Head of caudate nucleus (tissue), 42 donors: ENCODE measurements around the gene CCL17.
"Not testable (repeated sequence)": the region's sequence is repeated elsewhere in the genome, so short reads cannot be mapped to it uniquely, and the experiment has no call there.

Experiments
- DNase-seq, 42 donors: peaks; one replicate each; pipeline versions ENCODE4 v3.0.0 to v3.0.0-alpha.2; 2020 to 2021; ENCODE audit warnings: mixed read lengths in 7 of 42
- intact Hi-C: fragments of 100-400 bp; cut with DNase I; formaldehyde crosslinking; loops from one replicate; pipeline ENCODE4 v1.15.0; 2022

The CCL17 gene

DNA sequence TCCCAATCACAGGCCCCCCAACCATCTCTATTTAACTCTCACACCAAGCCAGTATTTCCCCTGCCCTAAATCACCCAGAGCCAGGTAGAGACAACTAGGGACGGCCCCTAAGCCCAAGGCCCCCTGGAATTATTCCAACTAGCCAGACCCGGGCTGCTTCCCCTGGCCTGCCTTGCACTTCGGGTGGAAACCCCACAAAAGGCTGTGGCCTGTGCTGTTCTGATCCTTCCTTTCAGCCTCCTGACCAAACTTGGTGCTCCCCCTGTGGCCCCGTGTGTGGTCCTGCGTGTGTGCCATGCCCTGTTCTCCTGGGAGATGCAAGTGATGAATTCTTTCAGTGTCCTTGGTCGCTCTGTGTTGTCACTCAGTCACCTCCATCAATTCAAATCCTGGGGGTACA is 14.9 kb downstream of the CCL17 start:
- intact Hi-C loops: no loop called here
- peak in 1 of 42 donors; percentile 33 for DNase-seq

DNA sequence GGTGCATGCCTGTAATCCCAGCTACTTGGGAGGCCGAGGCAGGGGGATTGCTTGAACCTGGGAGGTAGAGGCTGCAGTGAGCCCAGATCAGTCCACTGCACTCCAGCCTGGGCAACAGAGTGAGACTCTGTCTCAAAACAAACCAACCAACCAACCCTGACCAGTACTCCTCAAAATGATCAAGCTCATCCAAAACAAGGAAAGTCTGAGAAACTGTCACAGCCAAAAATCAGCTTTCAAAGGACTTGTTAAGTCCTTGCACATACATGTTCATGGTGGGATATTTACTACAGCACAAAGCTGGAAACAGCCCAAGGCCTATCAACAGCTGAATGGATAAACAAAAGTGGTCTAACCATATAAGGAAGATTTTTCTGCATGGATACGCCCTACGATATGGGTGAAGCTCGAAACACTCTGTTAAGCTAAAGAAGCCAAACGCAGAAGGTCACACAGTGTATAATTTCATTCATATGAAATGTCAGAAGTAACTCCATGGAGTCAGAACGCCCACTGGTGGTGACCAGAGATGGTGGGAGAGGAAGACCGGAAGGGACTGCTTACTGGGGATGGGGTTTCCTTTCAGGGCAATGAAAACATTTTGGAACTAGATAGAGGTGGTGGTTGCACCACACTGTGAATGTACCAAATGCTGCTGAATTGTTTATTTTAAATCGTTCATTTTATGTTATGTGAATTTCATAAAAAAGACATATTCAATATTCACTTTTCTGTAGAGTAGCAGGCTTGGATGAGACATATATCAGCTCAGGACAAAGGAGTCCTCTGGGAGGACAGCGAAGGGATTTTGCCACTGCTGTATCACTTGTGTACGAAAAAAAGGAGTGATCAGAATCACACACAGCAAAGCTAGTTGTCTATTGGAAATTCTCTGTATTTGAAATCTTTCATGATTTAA is 17.7 kb downstream of the CCL17 start:
- peak in 20 of 42 donors; percentile 33 to 77 (median 49) for DNase-seq

DNA sequence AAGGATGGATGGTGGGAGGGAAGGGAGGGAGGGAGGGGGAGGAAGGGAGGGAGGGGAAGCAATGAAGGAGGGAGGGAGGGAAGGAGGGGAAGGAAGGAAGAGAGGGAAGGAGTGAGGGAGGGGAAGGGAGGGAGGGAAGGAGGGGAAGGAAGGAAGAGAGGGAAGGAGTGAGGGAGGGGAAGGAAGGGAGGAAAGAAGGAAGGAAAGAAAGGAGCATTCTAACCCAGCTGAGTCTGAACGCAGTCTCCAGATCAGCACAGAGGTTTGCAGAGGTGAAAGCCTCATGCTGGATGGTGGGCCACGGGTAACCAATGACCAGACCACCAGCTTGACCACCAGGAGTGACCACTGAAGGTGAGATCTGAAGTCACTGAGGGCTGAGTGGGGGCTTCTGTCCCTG is 18.6 kb downstream of the CCL17 start:
- DNase-seq: peak in 1 of 42 donors; percentile 26
- intact Hi-C loops: no loop called here

More for the DNA sequence above, 17.7 kb downstream of the CCL17 start:
- intact Hi-C loops: no loop called here

DNA sequence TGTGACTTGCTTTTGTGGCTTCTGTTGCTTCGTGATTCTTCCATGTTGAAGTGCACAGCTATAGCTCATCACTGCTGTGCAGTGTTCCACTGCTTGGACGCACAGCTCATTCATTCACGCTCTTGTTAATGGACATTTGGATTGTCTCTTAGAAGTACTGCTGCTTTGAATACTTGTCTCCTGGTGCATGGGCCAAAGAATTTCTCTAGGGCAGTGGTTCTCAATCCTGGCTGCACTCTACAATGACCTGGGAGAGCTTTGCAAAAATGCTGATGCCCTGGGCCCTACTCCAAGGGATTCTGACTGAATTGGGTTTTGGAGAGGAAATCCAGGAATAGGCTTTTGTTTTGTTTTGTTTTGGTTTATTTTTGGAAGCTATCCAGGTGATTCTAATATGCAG is 20.0 kb downstream of the CCL17 start:
- DNase-seq: peak in 1 of 42 donors; percentile 26
- intact Hi-C loops: no loop called here

DNA sequence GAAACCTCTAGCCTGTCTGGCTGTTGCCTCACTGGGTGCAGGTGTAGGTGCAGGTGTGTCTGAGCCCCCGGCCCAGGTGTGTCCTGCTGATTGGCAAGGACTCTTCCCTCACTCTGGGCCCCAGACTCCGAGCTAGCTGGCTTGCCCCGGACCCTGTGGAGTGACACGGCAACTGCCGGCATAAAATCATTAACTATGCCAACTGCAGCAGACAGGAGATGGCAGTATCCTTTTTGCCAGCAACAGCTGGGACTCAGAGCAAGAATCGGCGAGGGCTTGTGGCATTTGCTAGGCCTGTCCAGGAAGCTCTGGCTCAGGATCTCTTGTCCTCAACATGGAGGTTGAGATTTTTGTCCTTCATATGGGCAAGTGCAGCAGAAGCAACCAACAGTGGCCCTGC is 21.8 kb downstream of the CCL17 start:
- no peak for DNase-seq
- intact Hi-C loops: no loop called here

DNA sequence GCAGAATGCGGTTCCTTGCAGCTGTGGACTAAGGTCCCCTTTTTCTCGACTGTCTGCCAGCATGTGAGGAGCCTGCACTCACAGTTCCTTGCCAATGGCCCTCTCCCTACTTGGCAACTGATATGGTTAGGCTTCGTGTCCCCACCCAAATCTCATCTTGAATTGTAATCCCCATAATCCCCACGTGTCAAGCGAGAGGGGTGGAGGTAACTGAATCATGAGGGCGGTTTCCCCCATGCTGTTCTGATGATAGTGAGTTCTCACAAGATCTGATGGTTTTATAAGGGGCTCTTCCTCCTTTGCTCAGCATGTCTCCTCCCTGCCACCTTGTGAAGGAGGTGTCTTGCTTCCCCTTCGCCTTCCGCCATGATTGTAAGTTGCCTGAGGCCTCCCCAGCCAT is 22.7 kb downstream of the CCL17 start:
- intact Hi-C loops: no loop called here
- DNase-seq: no peak

DNA sequence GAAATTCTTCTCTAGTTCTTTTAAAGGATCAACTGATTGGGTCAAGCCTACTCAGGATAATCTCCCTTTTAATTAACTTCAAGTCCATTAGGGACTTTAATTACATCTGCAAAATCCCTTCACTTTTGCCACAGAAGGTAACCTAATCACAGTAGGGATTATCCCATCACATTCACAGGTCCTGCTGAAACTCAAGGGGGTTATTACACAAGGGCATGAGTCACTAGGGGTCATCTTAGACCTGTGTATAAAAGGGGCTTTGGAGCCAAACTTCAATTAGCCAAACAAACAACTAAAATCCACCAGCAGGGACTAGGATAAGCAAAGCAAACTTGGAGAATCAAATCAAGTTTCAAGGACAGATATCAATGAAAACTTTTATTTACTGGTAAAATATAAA is 23.3 kb downstream of the CCL17 start:
- intact Hi-C loops: no loop called here
- no peak for DNase-seq

DNA sequence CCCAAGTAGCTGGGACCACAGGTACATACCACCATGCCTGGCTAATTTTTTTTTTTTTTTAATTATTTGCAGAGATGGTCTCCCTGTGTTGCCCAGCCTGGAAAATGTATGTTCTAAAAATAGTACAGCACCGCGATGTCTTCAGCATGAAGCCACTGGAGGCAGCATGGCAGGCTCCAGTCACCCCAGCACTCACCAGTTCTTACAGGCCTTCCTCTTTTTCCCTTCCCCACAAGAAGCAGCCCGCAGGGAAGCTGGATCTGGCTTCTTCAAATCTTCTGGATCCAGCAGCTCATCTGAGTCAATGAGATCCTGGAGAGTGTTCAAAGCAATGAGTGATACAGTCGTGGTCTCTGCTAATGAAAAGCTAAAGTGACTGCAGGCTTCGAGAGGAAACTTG is 26.4 kb downstream of the CCL17 start:
- DNase-seq: no peak
- intact Hi-C loops: no loop called here

DNA sequence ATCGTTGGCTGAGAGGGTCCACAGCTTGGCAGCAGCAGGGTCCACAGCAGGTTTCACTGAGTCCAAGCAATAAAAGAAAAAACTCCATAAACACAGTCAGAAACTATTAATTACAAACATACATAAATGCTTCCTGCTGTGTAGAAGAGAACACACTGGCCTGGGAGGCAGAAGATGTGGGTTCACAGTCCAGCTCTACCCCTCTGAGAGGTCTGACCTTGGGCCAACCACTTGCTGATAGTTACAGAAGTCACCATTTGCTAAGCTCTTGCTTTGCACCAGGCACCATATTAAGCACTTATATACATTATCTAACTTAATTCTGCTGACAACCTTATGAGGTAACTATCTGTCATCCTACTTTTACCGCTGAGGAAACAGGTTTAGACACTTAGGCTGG is 27.9 kb downstream of the CCL17 start:
- intact Hi-C loops: no loop called here
- no peak for DNase-seq

DNA sequence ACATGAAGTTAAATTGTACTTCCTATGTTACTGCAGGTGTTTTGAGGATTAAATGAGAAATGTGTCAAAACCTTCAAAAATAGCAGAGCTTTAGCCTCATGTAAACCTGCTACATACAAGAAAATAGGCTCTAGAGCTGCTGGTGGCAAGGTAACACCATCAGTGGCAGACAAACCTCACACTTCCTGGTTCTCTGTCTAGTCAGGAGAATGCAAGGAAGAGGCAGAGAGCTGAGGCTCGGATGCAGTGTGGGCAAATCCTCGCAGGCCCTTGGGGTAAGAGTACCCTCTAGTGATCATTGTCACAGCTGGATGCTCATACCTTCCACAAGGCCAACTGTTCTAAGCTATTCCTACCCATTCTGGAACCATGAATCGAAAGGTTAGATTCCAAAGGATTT is 28.4 kb downstream of the CCL17 start:
- intact Hi-C loops: no loop called here
- no peak for DNase-seq

DNA sequence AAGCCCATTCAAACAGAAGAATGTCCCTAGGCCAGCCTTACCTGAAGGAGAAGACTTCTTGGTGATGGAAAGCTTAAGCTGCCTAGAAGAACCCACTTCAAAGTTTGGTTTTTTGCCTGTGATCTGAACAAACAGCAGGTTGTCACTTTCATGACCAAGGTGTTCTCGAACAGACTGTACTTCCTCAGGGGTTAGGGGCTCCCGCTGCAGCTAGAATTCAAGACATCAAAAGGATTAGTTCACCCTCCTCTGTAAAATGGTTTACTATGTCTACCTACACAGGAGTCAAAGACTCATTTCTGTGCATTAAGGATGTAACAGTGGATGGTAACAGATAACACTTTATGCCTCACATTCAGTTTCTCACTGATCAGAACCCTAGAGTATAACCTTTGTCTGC is 29.4 kb downstream of the CCL17 start:
- intact Hi-C loops: no loop called here

DNA sequence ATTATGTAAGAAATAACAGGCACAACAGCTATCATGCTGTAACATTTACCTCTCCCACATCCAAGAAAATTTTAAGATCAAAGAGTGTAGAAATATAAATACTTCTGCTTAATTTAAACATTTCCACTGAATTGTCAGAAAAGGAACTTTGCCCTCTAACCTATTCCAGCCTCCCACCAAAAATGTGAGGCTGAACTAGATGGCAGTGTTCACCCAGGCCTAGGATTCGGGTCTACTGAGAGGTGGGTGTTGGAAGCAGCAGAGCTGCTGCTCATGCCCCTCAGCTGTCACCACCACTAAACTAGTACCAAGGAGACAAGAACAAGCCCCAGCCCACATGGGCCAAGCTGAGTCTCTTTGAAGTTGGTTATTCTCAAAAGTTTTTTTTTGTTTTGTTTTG is 31.3 kb downstream of the CCL17 start:
- DNase-seq: no peak
- intact Hi-C loops: no loop called here

More for the DNA sequence above, 29.4 kb downstream of the CCL17 start:
- no peak for DNase-seq

DNA sequence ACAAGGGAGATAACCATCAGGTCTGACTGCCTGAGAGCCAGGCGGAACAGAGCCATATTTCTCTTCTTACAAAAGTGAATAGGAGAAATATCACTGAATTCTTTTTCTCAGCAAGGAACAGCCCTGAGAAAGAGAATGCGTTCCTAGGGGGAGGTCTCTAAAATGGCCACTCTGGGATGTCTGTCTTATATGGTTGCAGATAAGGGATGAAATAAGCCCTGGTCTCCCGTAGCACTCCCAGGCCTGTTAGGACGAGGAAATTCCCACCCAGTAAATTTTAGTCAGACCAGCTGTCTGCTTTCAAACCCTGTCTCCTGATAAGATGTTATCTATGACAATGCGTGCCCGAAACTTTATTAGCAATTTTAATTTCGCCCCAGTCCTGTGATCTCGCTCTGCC is 35.4 kb downstream of the CCL17 start:
- intact Hi-C loops, DNase-seq: not testable (repeated sequence)

DNA sequence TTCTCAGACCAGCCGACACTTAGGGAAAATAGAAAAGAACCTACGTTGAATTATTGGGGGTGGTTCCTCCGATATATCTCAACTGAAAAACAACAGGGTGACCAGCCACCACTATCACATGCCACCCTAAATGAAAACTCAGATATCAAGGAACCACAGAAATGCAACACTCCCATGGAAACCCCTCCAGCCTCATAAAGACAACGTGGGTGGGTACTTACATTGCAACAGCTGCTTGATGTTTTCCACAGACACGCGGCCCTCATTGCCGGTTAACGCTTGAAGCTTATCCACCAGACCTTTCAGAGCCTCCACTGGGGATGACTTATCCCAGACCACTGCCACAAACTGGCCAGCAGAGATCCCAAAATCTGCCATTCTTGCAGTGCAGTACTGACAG is 36.0 kb downstream of the CCL17 start:
- DNase-seq, intact Hi-C loops: not testable (repeated sequence)

DNA sequence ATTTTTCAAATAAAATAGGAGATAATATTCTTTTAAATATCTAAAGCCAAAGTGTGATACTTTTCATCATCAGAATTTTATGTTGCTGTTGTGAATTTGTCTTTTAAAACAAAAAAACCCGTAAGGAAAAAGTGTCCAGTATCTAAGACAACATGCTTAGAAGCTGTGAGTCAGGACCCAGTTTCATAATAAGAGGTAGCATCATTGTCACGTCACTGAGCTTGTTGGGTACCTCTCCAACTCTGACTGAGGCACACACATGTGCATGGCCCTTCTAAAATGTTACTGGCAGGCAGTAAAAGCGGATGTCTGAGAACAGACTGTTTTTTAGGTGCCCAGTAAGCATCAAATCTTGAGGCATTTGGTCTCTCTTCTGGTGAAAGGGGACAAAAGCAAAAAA is 40.1 kb downstream of the CCL17 start:
- no peak for DNase-seq
- intact Hi-C loops: no loop called here

DNA sequence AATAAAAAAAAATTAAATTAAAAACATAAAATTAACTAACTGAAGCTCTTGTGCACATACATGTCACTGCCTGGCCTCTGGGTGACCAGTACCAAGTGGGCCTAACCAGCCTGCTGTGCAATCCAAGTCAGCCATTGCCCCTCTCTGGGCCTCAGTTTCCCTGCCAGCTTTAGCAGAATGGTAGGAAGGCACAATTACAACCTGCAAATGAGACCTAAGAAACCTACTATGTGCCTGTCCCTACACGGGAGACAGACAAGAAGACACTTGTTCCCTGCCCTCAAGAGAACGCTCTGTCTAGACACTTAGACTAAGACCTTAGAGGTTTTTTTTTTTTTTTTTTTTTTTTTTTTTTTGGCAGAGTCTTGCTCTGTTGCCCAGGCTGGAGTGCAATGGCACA is 40.9 kb downstream of the CCL17 start:
- DNase-seq: no peak
- intact Hi-C loops: no loop called here

DNA sequence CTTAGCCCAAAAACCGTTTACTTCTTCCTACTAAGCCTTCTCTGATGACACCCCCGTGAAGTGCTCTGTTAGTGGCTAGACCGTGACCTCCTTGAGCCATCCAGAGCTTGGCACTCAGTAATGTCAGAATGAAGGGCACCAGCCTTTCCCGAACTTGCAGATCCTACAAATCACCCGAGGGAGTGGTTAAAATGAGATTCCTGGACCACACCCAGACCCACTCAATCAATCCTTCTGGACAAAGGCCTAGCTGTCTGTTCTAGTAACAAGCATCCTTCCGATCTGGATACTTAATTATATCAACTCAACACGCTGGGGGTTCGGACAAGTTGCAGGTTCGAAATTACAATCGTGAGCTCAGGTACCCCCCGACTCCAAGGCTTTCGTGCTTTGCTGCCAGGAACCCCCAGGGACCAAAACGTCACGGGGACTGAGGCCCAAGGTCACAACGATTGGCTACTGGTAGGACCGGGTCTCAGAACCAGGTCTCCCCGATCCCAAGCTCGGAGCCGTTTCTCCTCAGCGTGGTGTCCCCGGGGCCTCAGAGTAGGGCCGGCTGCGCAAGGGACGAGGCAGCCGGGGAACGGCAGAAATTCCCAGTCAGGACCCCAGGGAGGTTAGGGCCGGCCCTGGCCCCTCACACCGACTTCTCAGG is 42.1 kb downstream of the CCL17 start:
- intact Hi-C loops: no loop called here
- peak in 9 of 42 donors; percentile 5 to 41 (median 23) for DNase-seq

DNA sequence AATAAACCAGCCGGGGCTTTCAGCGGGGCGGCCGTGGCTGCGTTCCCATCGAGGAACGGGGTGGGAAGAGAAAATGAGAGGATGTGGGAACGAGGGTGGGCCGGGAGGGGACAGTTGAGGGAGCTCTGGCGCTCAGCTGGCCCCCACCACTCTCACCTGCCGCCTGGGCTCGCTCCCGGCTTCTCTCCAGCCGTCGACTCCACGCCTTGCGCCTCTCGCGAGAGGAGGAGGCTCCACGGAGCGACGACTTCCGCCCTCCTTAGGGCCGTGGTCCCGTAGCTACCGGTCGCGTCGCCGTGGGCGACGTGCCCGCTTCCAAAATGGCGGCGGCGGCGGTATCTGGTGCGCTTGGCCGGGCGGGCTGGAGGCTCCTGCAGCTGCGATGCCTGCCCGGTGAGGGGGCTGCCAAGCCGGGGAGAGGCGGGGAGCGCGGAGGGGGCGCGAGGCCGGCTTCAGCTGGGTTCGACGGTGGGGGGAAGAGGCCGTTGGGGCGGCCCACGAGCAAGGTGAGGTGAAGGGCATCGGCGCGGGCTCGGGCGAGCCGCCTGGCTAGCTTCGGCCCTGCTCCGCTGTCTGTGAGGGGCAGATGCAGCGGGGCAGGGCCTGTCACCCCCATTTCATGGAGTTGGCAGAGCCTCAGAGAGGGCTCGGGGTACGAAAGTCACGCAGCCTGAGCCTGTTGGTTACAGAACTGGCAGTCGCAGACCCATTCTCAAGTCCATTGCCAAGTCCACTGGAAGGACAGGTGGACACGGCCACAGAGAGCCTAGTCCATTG is 42.8 kb downstream of the CCL17 start, which contains the start of the genes CIAPIN1 and COQ9:
CIAPIN1 (minus strand) TSS at position 200 of the 777 bp plus-strand sequence. CDS start 6,457 bp downstream, outside the sequence.
COQ9 (plus strand) TSS at position 294 of the 777 bp plus-strand sequence; CDS start at position 321, 27 bp downstream.
- DNase-seq: peak; percentile 80 to 96 (median 92)
- intact Hi-C loops: no loop called here

DNA sequence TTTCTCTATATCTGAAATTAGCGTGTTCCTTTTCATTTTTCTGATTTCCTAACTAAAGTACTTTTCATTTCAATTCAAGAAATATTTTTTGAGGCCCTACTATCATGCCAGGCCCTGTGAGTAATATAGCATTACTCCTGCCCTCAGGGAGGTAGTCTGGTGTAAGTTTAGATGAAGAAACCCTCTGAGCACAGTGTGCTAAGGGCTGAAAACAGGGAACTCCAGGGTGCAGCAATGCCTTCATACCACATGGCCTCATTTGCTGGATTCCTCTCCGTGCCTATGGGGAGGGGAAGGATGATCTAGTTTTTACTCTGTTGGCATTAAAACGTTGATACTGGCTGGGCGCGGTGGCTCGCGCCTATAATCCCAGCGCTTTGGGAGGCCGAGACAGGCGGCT is 47.5 kb downstream of the CCL17 start:
- DNase-seq: no peak
- intact Hi-C loops: no loop called here
